ENCODE data around the gene GDF3.
A peak's percentile ranks its signal among the peaks of the same experiment; 100 is the strongest.
"Not testable (repeated sequence)": the region's sequence is repeated elsewhere in the genome, so short reads cannot be mapped to it uniquely, and the experiment has no call there.

Gene GDF3

GRCh38 chr12:7650091-7650490 lies 45.5 kb downstream of the GDF3 start:
- TF ChIP-seq CTCF (IDR thresholded peaks at IDR 0.05; ENCODE audit: insufficient read depth, low read length, missing control alignments), result no peak
- DNase-seq (ENCODE audit: low read depth, low spot score), result no peak
- ChIA-PET POLR2A (no interaction called here), CTCF (interaction anchor here (1.0 to 1.2 kb wide), 3 partner anchors 151 to 431 kb away, joined by 3 to 4 read pairs (median 4); no protein-coding TSS in a partner anchor)
- no peak overlapping the region for H3K4me3 ChIP-seq (ENCODE audit: low read depth, low read length)

DNA sequence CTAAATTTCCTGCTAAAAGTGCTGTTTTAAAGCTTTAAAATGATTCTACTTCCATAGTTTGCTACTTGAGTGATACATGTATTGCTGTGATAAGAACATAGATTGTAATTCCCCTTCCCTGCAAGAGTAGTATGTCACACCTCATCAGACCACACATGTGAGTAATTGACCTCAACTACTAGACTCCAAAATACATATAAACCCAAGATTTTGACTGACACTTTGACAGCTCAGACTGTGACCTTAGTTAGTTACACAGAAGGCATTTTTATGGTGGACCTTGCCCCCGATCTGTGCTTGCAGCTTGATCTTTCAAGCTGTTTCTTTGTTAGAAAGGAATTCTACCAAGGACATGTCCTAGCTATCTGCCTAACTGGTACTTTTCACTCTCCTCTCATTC lies 48.5 kb downstream of the GDF3 start:
- no peak for DNase-seq (ENCODE audit: low read depth, low spot score)
- CTCF ChIA-PET, result interaction anchor here (0.6 to 2.1 kb wide), 9 partner anchors 8 to 534 kb away, joined by 3 to 12 read pairs (median 3); no protein-coding TSS in a partner anchor
- POLR2A ChIA-PET, result no interaction called here
- H3K4me3 ChIP-seq (ENCODE audit: low read depth, low read length), result no peak overlapping the region
- TF ChIP-seq CTCF (IDR thresholded peaks at IDR 0.05; ENCODE audit: insufficient read depth, low read length, missing control alignments), result no peak

- POLR2A ChIA-PET, result no interaction called here
- no peak overlapping the region for H3K4me3 ChIP-seq (ENCODE audit: low read depth, low read length)
- CTCF ChIA-PET, result interaction anchor here (1.0 to 2.1 kb wide), 5 partner anchors 9 to 426 kb away, joined by 3 to 12 read pairs (median 3); no protein-coding TSS in a partner anchor
- DNase-seq (ENCODE audit: low read depth, low spot score), result no peak
- TF ChIP-seq CTCF (IDR thresholded peaks at IDR 0.05; ENCODE audit: insufficient read depth, low read length, missing control alignments), result no peak
These were observed 49.4 kb downstream of the GDF3 start for GRCh38 chr12:7646178-7646475.

- peak; percentile 61 for TF ChIP-seq CTCF (IDR thresholded peaks at IDR 0.05; ENCODE audit: insufficient read depth, low read length, missing control alignments)
- no peak for DNase-seq (ENCODE audit: low read depth, low spot score)
- H3K4me3 ChIP-seq (ENCODE audit: low read depth, low read length), result no peak overlapping the region
- ChIA-PET CTCF (interaction anchor here (1.0 to 4.0 kb wide), 4 partner anchors 154 to 425 kb away, joined by 3 to 26 read pairs (median 4); no protein-coding TSS in a partner anchor), POLR2A (no interaction called here)
These were observed 50.0 kb downstream of the GDF3 start for GRCh38 chr12:7645395-7646177.

DNA sequence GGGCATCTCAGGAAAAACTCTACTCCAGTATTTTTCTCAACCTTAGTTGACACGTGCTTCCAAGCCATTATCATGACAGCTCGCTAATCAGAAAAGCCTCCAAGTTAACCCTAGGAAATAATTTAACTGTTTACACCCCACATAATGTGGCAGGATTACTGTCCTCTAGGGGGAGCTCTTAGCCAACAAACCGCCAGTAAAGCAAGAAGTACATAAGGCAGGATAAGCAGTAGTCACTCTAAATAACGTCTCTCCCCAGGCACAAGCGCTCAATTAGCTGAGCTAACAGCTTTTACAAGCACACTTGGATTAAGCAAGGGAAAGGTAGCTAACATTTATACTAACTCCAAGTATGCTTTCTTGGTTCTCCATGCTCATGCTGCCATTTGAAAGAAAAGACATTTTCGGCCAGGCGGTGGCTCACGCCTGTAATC lies 52.7 kb downstream of the GDF3 start:
- DNase-seq (ENCODE audit: low read depth, low spot score), result no peak
- CTCF ChIA-PET, result interaction anchor here (1.0 to 10.4 kb wide), 13 partner anchors 9 to 535 kb away, joined by 3 to 105 read pairs (median 4); no protein-coding TSS in a partner anchor
- POLR2A ChIA-PET, result no interaction called here
- peak; percentile 5 for TF ChIP-seq CTCF (IDR thresholded peaks at IDR 0.05; ENCODE audit: insufficient read depth, low read length, missing control alignments)
- no peak overlapping the region for H3K4me3 ChIP-seq (ENCODE audit: low read depth, low read length)

- no peak overlapping the region for H3K4me3 ChIP-seq (ENCODE audit: low read depth, low read length)
- ChIA-PET CTCF (interaction anchor here (0.9 to 10.4 kb wide), 12 partner anchors 9 to 695 kb away, joined by 3 to 105 read pairs (median 4); no protein-coding TSS in a partner anchor), POLR2A (no interaction called here)
- DNase-seq (ENCODE audit: low read depth, low spot score), result no peak
- TF ChIP-seq CTCF (IDR thresholded peaks at IDR 0.05; ENCODE audit: insufficient read depth, low read length, missing control alignments), result no peak
These were observed 53.3 kb downstream of the GDF3 start for GRCh38 chr12:7642287-7642686.

DNA sequence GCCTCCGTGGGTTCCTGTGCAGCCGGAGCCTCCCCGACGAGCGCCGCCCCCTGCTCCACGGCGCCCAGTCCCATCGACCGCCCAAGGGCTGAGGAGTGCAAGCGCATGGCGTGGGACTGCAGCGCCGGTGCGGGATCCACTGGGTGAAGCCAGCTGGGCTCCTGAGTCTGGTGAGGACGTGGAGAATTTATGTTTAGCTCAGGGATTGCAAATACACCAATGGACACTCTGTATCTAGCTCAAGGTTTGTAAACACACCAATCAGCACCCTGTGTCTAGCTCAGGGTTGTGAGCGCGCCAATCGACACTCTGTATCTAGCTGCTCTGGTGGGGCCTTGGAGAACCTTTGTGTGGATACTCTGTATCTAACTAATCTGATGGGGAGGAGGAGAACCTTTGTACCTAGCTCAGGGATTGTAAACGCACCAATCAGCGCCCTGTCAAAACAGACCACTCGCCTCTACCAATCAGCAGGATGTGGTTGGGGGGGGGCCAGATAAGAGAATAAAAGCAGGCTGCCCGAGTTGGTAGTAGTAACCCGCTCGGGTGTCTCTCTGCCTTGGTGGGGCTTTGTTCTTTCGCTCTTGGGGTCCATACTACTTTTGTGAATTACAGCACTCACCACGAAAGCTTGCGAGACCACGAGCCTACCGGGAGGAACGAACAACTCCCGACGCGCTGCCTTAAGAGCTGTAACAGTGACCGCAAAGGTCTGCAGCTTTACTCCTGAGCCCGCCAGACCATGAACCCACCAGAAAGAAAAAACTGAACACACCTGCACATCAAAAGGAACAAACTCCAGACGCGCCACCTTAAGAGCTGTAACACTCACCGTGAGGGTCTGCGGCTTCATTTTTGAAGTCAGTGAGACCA lies 55.2 kb downstream of the GDF3 start:
- peak overlapping the region; percentile 33 for H3K4me3 ChIP-seq (ENCODE audit: low read depth, low read length)
- CTCF ChIA-PET, result interaction anchor here (0.8 to 10.4 kb wide), 12 partner anchors 10 to 499 kb away, joined by 3 to 105 read pairs (median 5); no protein-coding TSS in a partner anchor
- DNase-seq (ENCODE audit: low read depth, low spot score); POLR2A ChIA-PET: not testable (repeated sequence)
